Measurements from ENCODE around the gene ATP5MC3.

DNA sequence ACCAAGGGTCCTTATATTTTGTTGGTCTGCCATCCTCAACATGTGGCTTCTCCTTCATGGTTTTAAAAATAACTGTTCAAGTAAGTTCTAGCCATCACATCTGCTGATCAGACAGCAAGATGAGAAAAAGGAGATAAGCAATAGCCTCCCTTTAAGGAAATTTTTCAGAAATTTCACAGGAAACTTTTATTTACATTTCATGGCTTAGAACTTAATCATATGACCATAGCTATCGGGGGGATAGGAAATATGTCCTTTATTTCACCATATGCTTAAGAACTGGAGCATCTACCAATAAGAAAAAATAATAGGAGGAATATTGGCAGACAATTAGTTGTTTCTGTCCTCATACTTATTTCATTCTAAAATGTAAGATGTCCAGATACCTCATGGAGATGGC is 29.7 kb downstream of the ATP5MC3 start:
- TF ChIP-seq POLR2A (IDR thresholded peaks at IDR 0.05) = no peak
- TF ChIP-seq, protein P1, sequence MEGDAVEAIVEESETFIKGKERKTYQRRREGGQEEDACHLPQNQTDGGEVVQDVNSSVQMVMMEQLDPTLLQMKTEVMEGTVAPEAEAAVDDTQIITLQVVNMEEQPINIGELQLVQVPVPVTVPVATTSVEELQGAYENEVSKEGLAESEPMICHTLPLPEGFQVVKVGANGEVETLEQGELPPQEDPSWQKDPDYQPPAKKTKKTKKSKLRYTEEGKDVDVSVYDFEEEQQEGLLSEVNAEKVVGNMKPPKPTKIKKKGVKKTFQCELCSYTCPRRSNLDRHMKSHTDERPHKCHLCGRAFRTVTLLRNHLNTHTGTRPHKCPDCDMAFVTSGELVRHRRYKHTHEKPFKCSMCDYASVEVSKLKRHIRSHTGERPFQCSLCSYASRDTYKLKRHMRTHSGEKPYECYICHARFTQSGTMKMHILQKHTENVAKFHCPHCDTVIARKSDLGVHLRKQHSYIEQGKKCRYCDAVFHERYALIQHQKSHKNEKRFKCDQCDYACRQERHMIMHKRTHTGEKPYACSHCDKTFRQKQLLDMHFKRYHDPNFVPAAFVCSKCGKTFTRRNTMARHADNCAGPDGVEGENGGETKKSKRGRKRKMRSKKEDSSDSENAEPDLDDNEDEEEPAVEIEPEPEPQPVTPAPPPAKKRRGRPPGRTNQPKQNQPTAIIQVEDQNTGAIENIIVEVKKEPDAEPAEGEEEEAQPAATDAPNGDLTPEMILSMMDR (IDR thresholded peaks at IDR 0.05 in 8 of 11, conservative IDR thresholded peaks at IDR 0.05 in 3 of 11) = no peak

Measured in spleen (tissue), 7 donors.